Kidney (tissue), 14 donors: ENCODE results near the gene DMBX1. TPM values are rescaled to one million over a fixed set of nuclear protein-coding genes. Genes with fewer than 3 reads are reported as not detected.

ENCODE experiments used
- DNase-seq, 5 donors: peaks; one replicate each; pipeline ENCODE4 v3.0.0-alpha.2; 2013 to 2020
- FAIRE-seq: peaks from 2 replicates; lab custom pipeline; 2012; peaks lifted over from hg19 to GRCh38; lab: Jason Lieb, UNC
- H3K27ac ChIP-seq, 2 donors: one replicate each; pipeline ENCODE4 v1.7.0; 2013; ENCODE audit warnings: low read depth in 2 of 2, low read length in 2 of 2, inconsistent platforms in 1 of 2
- H3K27me3 ChIP-seq: one replicate; pipeline ENCODE4 v1.7.1; 2013; ENCODE audit warnings: low read length, inconsistent platforms; ENCODE audit not compliant: control insufficient read depth, insufficient read depth
- H3K36me3 ChIP-seq, 3 donors: one replicate each; pipeline versions ENCODE4 v1.7.0 to v1.7.1; 2013; ENCODE audit warnings: low read length in 3 of 3, control low read depth in 1 of 3, inconsistent platforms in 1 of 3; ENCODE audit not compliant: insufficient read depth in 3 of 3, control insufficient read depth in 2 of 3
- H3K4me1 ChIP-seq, 3 donors: one replicate each; pipeline versions ENCODE4 v1.7.0 to v1.7.1; 2013; ENCODE audit warnings: low read length in 3 of 3, inconsistent platforms in 1 of 3, low read depth in 1 of 3; ENCODE audit not compliant: control insufficient read depth in 2 of 3, insufficient read depth in 2 of 3
- H3K4me3 ChIP-seq, 3 donors: one replicate each; pipeline versions ENCODE4 v1.7.0 to v1.8.1; 2013; ENCODE audit warnings: low read length in 3 of 3, control low read depth in 1 of 3, inconsistent platforms in 1 of 3
- H3K9ac ChIP-seq, 3 donors: one replicate each; pipeline versions ENCODE4 v1.7.0 to v1.7.1; 2013; ENCODE audit warnings: low read length in 3 of 3, control low read depth in 1 of 3, inconsistent platforms in 1 of 3
- H3K9me3 ChIP-seq, 3 donors: one replicate each; pipeline versions ENCODE4 v1.7.0 to v1.7.1; 2013; ENCODE audit warnings: low read length in 3 of 3, control low read depth in 1 of 3, inconsistent platforms in 1 of 3; ENCODE audit not compliant: control insufficient read depth in 2 of 3, insufficient read depth in 1 of 3
- intact Hi-C: fragments of 100-400 bp; cut with DNase I; formaldehyde crosslinking; loops from one replicate; pipeline ENCODE4 v1.11.1; 2022
- polyA plus RNA-seq: library from polyadenylated mRNA; stranded (reverse); fragments of 350-450 nt; fragmentation: Illumina TruSeq; extraction: RNeasy Lipid Tissue Mini Kit (QIAGEN cat#74804); gene quantifications from one replicate; pipeline ENCODE4 v1.2.3, GENCODE V29; 2014; ENCODE audit warnings: low read depth, low replicate concordance; ENCODE audit not compliant: insufficient read depth
- total RNA-seq: library from RNA; stranded (reverse); fragmentation: NEBNext Ultra II Directional; extraction: Animal tissue kit (Norgen Biotek cat#: 25700); gene quantifications from one replicate; pipeline ENCODE4 v1.2.1, GENCODE V29; 2021
- TF ChIP-seq, protein P1 (sequence below): IDR thresholded peaks from 3 replicates; pipeline ENCODE4 v1.5.1; 2012; ENCODE audit warnings: mild to moderate bottlenecking, moderate library complexity, borderline replicate concordance; ENCODE audit not compliant: insufficient read depth; ENCODE audit errors: extremely low read depth
- donor health status: control.
- donor health status: control.
- donor health status: control.
- donor health status: control.
- donor health status: control.
- donor health status: DM: yes; HTN: yes; CAD: no.
- donor health status: Normal renal cell carcinoma (clear cell type).

DMBX1 gene
- total and polyA plus RNA-seq, 2 donors from 2014 or later: not detected

DNA sequence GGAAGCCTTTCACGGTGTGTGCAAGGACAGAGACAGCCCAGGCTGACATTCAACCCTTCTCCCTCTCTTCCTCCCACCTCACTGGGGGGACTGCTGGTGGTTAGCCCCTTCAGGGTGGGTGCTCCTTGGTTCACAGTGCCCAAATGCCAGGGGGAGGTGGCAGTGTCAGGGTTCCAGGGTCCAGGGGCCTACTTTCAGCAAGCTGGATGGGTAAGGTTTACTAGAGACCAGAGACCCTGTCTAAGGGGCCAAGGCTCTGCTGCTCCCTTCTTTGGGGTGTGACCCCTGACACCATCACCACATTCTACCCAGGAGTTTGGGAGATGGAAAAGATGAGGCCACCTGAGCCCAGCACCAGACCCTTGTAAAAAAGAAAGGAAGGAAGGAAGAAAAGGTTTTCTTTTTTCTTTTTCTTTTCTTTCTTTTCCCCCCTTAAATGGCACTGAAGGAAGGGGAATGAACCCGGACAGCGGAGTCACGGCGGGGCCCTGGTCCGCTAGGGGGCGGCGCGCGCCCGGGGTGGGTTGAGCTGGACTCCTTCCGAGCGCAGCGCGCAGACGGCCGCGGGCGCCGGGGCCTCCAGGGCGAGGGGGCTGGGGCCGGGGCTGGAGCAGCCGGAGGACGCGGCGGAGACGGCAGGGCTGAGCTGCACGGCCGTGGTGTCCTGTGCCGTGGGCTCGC, 43.0 kb downstream of the DMBX1 start:
- TF ChIP-seq, protein P1, sequence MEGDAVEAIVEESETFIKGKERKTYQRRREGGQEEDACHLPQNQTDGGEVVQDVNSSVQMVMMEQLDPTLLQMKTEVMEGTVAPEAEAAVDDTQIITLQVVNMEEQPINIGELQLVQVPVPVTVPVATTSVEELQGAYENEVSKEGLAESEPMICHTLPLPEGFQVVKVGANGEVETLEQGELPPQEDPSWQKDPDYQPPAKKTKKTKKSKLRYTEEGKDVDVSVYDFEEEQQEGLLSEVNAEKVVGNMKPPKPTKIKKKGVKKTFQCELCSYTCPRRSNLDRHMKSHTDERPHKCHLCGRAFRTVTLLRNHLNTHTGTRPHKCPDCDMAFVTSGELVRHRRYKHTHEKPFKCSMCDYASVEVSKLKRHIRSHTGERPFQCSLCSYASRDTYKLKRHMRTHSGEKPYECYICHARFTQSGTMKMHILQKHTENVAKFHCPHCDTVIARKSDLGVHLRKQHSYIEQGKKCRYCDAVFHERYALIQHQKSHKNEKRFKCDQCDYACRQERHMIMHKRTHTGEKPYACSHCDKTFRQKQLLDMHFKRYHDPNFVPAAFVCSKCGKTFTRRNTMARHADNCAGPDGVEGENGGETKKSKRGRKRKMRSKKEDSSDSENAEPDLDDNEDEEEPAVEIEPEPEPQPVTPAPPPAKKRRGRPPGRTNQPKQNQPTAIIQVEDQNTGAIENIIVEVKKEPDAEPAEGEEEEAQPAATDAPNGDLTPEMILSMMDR: peak; percentile 56
- Histone ChIP-seq H3K4me1 (peaks cover 0 to 5% (median 4%) of the 10 kb centered on the region in 3 donors), H3K9ac (no peak overlapping the region), H3K4me3 (no peak overlapping the region), H3K36me3 (no peaks in the 10 kb centered on the region), H3K27ac (no peak overlapping the region), H3K9me3 (no peaks in the 10 kb centered on the region), H3K27me3 (peaks cover 17% of the 10 kb centered on the region)
- intact Hi-C loops: loop anchor here (10.0 kb wide), 1 partner anchor 192 kb away; no protein-coding TSS in a partner anchor
- FAIRE-seq (no peak), DNase-seq (peak; percentile 71 to 85 (median 78))

DNA sequence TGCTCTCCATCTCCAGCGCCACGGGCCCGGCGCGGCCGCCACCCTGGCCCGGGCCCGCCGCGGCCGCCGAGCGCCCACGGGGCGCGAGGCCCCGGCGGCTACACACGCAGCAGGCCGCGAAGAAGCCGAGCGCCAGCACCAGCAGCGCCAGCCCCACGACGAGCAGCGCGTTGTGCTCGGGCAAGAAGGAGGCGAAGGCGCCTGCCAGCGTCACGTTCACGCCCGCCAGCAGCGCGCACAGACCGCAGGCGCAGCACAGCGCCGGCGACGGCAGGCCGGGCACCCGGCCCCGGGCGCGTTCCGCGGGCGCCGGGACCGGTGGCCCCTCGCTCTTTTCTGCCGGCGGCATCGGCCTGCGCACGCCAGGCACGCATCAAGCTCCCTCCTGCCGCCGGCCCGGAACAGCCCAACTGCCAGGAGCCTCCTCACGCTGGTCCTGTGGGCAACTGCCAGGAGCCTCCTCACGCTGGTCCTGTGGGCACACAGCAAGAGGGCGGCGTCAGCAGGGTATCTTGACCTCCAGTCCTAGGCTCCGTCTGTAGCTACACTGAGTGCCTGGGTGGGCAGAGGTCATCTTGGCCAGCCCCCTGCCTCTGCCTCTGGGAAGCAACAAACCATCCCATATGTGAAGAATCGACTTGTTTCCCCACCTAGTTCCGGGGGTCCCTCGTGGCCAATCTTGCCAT, 43.7 kb downstream of the DMBX1 start:
- FAIRE-seq (no peak), DNase-seq (peak in 4 of 5 donors; percentile 25 to 75 (median 46))
- Histone ChIP-seq H3K27ac (no peak overlapping the region), H3K4me3 (no peak overlapping the region), H3K4me1 (peaks cover 0 to 10% (median 10%) of the 10 kb centered on the region in 3 donors), H3K27me3 (peaks cover 16% of the 10 kb centered on the region), H3K9me3 (no peaks in the 10 kb centered on the region), H3K36me3 (no peaks in the 10 kb centered on the region), H3K9ac (no peak overlapping the region)
- intact Hi-C loops: loop anchor here (10.0 kb wide), 1 partner anchor 191 kb away; no protein-coding TSS in a partner anchor
- TF ChIP-seq, protein P1: no peak

DNA sequence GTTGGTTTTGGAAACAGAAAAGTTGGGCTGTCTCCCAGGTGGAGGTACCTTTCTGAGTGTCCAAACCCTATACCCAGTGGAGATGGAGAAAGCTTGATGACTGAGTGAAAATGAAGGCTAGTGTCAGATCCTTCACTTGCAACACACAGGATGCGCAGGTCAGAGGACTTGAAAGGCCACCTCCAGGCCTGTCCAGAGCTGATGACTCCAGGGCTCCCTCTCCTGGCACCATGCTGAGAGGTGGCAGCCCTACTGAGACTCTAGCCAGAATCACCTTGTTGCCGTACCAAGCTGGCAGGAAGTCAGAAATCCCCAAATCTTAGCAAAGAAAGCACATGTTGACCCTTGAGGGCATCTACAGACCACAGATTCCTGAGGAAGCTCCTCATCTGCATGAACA, 45.4 kb downstream of the DMBX1 start:
- intact Hi-C loops: loop anchor here (10.0 kb wide), 1 partner anchor 190 kb away; no protein-coding TSS in a partner anchor
- no peaks in the 10 kb centered on the region for H3K36me3 ChIP-seq
- peaks cover 0 to 15% (median 11%) of the 10 kb centered on the region in 3 donors for H3K4me1 ChIP-seq
- DNase-seq: peak in 2 of 5 donors; percentile 28 to 55
- TF ChIP-seq, protein P1: peak; percentile 37
- H3K9ac ChIP-seq: no peak overlapping the region
- H3K27ac ChIP-seq: no peak overlapping the region
- H3K4me3 ChIP-seq: no peak overlapping the region
- FAIRE-seq: no peak
- H3K27me3 ChIP-seq: peaks cover 10% of the 10 kb centered on the region
- H3K9me3 ChIP-seq: no peaks in the 10 kb centered on the region
